COLO829 (cell line): ENCODE data around the gene NDUFA7.
"Not testable (repeated sequence)": the region's sequence is repeated elsewhere in the genome, so short reads cannot be mapped to it uniquely, and the experiment has no call there.

ENCODE experiments used
- DNase-seq: peaks from one replicate; pipeline ENCODE4 v3.0.0; 2012; ENCODE audit warnings: low spot score

The NDUFA7 gene

DNA sequence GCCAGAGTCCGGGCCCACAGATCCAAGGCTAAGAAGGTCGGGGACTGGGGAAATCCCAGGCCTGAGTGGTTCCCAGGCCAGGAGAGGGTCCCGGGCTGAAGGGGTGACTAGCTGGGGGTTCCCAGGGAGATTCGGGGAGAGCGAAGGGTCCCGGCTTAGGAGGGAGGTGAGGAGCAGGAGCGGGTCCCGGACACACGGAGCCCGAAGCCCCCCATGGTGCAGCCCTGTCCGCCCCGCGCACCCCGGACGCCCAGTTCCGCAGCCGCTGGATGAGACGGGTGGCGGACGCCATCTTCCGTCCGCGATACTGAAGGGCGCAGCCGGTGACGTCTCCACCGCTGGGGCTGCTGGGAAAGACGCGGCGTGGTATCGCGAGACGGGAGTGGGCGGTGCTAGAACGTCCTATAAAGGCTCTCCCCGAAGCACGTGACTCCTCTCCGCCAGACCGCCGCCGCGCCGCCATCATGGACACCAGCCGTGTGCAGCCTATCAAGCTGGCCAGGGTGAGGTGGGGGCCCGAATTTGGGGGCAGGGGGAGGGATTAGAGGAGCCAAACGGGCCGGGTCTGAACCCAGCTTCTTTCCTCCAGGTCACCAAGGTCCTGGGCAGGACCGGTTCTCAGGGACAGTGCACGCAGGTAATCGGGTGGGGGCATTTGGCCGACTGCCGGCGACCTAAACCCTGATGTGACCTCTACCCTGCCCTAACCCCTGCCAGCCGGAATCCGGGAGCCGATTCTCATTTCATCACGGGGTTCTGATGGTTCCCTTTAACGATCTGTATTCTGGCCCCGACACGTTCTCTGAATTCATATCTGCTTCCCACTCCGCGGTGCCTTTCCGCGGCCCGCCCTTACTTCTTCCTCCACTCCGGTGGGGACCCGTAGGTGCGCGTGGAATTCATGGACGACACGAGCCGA, at the start of gene NDUFA7, which contains the start of gene RPS28:
Gene NDUFA7, minus strand, starts transcription at position 309 of the 919 bp plus-strand sequence. Its CDS starts 17 bp downstream, at position 292.
Gene RPS28, plus strand, starts transcription at position 430 of the 919 bp plus-strand sequence. Its CDS starts 35 bp downstream, at position 465.
- peak; percentile 93 for DNase-seq

DNA sequence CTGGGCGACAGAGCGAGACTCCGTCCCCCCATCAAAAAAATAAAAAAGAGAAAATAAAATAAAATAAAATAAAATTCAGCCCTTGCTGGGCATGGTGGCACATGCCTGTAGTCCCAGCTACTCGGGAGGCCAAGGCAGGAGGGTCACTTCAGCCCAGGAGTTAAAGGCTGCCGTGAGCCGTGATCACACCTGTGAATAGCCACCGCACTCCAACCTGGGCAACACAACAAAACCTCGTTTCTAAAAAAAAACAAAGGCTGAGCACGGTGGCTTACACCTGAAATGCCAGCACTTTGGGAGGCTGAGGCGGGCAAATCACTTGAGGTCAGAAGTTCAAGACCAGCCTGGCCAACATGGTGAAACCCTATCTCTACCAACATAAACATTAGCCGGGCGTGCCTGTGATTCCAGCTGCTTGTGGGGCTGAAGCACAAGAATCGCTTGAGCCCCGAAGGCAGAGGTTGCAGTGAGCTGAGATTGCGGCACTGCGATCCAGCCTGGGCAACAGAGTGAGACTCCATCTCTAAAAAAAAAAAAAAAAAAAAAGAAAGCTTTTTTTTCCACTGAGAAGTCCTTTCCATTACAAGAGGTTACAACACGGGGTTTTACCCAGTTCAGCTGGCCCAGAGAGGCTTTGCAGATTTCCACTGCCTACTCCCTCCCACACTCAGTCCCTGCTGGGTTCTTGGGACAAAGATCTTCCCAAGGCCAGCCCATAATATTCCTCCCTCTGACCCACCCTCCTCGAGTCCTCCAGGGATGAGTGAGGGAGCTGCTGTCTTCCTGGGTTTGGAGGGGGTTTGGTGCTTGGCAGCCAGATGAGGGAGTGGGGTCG, 49.2 kb upstream of the NDUFA7 start:
- DNase-seq = no peak

DNA sequence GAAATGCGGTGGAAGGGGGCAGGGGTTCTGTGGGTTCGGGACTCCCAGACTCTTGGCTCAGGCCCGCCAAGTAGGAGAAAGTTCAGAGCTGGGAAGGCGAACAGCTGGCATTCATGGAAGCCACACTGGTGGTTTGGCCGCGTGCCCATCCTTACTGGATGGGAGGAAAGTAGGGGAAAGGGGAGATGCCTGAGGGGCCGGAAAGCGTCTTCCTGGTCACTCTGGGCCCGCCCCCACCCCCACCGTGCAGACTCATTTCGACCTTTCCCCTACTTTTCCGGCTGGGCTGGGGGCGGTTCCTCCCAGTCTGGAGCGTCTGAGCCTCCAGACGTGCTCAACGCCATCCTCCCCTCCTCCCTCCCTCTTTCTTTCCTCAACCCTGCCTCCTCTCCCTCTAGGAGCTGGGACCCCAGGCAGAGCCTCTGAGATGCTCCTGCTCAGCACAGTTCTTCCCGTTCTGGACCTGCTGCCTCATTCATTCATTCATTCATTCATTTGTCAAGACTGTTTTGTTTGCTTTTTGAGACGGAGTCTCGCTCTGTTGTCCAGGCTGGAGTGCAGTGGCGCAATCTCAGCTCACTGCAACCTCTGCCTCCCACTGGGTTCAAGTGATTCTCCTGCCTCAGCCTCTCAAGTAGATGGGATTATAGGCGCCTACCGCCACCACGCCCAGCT, 46.3 kb upstream of the NDUFA7 start:
- peak; percentile 96 for DNase-seq

DNA sequence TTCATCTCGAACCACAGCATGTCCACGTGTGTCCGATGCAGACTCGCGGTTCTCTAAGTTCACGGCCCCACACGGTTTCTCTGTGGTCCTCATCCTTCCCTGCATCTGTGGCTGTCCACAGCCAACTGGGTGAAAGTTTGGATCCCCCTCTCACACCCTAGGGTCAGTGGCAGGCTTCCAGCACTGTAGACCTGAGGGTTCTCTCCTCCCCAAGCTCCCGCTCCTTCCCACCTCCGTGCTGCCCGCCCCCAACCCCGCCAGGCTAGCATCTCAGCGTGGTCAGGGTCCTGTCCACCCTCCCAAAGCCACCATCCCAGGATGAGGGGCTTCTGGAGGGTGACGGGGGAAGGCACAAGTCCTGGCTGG, 45.8 kb upstream of the NDUFA7 start:
- DNase-seq = no peak

DNA sequence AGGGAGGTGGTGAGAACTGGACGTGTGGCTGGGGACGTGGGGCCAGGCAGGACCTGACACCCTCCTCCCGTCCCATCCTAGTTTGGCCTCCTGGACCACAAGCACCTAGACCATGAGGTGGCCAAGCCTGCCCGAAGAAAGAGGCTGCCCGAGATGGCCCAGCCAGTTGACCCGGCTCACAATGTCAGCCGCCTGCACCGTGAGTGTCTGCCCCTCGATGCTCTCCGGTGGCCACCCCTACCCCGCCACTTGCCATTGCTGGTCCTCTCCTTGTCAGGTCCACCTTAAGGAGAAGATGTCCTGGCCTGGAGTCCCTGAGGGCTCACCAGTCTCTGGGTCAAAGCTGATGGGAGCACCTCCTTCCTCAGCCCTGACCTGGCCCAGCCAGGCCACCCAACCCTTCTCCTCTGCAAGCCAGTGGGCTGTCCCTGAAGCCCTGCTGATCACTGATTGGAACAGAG, 45.0 kb upstream of the NDUFA7 start:
- DNase-seq = no peak

DNA sequence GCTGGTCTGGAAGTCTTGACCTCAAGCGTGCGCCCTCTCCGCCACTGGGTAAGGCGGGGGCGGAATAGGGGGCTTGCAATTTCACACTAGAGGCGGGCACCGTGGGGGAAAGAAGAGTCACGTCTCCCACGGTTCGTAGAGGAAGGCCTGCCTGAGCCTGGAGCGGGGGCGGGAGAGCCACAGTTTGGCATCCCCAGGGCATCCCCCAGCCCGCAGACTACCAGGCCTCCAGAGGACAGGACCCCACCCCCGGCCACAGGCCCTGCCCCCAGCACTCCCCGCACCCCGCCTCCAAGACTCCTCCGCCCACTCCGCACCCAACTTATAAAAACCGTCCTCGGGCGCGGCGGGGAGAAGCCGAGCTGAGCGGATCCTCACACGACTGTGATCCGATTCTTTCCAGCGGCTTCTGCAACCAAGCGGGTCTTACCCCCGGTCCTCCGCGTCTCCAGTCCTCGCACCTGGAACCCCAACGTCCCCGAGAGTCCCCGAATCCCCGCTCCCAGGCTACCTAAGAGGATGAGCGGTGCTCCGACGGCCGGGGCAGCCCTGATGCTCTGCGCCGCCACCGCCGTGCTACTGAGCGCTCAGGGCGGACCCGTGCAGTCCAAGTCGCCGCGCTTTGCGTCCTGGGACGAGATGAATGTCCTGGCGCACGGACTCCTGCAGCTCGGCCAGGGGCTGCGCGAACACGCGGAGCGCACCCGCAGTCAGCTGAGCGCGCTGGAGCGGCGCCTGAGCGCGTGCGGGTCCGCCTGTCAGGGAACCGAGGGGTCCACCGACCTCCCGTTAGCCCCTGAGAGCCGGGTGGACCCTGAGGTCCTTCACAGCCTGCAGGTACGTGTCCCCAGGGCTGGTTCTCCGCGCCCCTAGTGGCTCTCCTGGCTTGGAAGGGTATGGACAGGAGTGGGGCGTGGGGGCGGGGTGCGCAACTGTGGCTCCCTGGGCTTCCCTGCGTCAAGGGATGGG, 42.9 kb upstream of the NDUFA7 start, which contains the start of gene ANGPTL4:
Gene ANGPTL4, plus strand, starts transcription at position 353 of the 969 bp plus-strand sequence. Its CDS starts 167 bp downstream, at position 520.
- no peak for DNase-seq

DNA sequence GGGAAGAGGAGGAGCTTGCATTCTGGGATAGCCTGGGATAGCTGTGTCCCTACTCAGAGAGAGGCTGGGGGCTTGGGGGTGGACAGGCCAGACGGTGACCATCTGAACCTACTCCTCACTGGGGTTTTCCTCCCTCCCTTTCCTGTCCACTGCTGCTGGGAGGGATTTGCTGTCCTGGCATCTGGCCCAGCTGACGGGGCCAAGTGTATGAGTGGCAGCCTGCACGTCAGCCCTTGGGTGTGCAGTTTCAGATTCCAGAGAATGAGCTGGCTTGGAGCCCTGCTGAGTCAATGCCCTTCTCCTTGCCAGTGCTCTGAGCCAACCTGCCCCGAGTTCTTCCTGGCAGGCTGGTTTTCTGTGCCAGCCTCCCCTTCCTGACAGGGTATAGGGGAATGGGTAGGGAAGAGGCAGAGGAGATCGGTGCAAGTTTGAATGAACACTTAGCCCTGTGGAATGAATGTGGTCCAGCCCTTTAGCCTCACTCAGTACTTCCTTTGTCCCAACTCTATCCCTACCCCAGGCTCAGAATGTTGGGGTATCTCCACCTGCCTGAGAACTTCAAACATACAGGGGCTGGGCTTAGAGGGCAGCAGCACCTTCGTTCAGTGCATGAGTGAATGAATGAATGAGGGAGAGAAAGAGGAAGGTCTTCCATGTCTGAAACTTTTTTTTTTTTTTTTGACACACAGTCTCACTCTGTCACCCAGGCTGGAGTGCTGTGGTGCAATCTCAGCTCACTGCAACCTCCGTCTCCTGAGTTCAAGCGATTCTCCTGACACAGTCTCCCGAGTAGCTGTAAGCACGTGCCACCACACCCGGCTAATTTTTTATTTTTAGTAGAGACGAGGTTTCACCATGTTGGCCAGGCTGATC, 41.0 kb upstream of the NDUFA7 start:
- peak; percentile 90 for DNase-seq

DNA sequence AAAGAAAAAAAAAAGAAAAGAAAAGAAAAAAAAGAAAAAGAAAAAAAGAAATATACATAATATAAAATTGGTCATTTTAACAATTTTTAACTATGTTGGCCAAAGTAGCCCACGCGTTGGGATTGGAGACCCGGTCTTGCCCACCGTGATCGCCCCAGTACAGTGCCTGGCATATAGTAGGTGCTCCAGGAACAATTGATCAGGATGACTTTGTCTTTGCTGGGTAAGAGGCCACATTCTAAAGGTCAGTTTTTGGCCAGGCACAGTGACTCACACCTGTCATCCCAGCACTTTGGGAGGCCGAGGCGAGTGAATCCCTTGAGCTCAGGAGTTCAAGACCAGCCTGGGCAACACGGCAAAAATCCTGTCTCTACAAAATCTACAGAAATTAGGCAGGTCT, 39.0 kb upstream of the NDUFA7 start:
- DNase-seq = no peak

DNA sequence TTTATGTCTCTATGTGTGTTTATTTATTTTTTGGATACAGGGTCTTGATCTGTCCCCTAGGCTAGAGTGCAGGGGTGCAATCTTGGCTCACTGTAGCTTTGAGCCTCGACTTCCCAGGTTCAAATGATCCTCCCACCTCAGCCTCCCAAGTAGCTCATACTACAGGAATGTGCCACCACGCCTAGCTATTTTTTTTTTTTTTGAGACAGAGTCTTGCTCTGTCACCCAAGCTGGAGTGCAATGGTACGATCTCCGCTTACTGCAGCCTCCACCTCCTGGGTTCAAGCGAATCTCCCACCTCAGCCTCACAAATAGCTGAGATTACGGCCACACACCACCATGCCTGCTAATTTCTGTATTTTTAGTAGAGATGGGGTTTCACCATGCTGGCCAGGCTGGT, 37.8 kb upstream of the NDUFA7 start:
- DNase-seq = no peak

DNA sequence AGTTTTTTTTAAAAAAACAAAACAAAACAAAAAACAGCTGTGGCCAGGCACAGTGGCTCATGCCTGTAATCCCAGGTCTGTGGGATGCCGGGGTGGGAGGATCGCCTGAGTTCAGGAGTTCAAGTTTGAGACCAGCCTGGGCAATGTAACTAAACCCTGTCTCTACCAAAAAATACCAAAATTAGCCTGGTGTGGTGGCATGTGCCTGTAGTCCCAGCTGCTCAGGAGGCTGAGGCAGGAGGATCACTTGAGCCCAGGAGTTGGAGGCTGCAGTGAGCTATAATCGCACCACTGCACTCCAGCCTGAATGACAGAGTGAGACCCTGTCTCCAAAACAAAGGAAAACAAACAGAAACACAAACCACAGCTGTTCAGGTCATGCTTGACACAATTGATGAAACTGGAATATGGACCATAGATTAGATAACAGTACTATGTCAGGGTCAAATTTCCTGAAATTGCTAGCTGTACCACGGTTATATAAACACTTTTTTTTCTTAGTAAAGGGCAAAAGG, 35.9 kb upstream of the NDUFA7 start:
- no peak for DNase-seq

DNA sequence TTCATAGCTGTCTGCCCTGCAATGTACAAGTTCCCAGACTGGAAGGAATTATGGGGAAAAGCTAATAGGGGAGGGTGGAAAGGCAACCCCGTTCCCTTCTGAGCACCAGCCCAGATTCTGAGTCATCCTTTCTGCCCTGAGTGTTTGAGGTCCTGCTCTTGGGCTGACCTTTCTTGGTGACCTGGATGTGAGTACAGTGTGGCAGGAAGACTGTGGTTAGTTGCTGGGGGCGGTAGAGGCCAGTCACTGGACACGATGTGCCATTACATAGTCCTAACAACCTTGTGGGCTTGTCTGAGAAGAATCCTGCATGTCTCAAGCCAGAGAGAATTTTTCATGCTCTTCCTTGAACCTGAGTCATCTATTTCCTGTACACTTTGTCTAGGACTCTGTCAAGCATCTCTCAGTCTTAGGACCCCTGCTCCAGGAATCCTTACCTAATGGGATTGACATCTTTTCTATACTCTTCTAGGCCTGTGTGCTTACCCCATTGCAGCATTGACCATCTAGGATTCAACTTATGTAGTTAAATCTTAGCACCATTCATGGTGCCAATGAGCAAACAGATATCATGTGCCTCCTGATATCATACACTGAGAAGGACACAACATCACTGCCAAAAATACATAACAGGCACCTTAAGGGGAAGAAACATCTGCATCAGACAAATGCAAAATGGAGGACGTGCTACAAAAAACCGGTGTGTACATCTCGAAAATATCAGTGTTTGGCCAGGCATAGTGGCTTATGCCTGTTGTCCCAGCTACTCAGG, 34.6 kb upstream of the NDUFA7 start:
- DNase-seq = peak; percentile 45

DNA sequence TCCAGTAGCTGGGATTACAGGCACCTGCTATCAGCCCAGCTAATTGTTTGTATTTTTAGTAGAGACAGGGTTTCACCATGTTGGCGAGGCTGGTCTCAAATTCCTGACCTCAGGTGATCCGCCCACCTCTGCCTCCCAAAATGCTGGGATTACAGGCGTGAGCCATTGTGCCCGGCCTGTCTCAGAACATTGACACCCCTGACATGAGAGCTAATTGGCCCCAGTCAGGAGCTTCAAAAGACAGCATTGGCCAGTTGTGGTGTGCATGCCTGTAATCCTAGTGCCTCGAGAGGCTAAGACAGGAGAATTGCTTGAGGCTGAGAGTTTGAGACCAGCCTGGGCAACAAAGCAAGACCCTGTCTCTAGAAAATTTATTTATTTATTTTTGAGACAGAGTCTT, 31.7 kb upstream of the NDUFA7 start:
- DNase-seq = not testable (repeated sequence)

DNA sequence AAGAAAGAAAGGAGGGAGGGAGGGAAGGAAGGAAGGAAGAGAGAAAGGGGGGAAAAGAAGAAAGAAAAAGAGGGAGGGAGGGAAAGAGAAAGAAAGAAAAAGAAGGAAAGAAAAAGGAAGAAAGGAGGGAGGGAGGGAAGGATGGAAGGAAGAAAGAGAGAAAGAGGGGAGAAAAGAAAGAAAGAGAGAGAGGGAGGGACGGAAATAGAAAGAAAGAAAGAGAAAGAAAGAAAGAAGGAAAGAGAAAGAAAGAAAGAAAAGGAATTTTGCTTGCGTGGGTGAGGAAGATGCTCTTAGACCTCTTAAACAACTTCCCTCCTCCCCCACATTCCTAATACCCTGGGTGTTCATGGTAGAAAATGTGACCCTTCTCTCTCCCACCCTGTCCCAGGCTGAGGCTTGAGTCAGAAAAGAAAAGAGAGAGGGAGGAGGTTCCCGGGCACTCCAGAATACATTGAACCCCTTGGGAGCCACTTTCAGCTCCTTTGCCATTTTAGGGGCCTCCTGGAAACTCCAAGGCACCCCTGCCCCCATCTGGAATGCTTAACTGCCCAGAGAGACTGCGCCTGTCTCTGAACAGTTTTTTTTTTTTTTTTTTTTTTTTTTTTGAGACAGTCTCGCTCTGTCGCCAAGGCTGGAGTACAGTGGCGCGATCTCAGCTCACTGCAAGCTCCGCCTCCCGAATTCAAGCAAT, 31.1 kb upstream of the NDUFA7 start:
- DNase-seq = no peak

DNA sequence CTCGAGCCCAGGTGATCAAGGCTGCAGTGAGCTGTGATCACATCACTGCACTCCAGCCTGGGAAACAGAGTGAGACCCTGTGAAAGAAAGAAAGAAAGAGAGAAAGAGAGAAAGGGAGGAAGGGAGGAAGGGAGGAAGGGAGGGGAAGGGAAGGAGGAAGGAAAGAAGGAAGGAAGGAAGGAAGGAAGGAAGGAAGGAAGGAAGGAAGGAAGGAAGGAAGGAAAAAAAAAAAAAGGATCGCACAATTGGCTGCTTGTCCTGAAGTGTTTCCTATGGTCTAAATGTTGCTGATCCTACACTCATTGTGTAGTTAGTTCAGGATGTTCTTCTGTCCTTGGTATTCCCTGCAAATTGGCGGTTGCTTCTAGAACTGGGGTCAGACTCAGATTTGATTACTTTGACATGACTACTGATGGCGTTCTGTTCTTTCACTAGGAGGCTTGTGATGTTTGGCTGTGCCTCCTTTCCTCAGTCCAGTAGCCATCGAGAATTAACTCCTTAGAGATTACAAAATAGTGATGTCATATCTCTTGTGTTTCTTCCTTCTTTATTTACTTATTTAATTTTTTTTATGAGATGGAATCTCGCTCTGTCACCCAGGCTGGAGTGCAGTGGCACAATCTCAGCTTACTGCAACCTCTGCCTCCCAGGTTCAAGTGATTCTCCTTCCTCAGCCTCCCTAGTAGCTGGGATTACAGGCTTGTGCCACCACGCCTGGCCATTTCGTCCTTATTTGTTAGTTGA, 28.6 kb upstream of the NDUFA7 start:
- not testable (repeated sequence) for DNase-seq

DNA sequence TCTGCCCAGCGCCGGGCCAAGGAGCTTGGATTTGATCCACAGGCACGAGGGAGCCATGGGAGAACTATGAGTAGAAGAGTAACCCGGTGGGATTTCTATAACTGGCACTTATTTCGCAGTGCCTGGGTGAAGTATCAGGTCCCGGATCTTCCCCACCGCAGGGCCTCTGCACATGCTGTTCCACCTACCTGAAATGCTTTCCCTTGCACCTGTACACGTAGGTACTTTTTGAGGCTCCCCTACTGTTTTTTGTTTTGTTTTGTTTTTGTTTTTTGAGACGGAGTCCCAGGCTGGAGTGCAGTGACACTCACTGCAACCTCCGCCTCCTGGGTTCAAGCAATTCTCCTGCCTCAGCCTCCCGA, 22.3 kb upstream of the NDUFA7 start:
- no peak for DNase-seq

DNA sequence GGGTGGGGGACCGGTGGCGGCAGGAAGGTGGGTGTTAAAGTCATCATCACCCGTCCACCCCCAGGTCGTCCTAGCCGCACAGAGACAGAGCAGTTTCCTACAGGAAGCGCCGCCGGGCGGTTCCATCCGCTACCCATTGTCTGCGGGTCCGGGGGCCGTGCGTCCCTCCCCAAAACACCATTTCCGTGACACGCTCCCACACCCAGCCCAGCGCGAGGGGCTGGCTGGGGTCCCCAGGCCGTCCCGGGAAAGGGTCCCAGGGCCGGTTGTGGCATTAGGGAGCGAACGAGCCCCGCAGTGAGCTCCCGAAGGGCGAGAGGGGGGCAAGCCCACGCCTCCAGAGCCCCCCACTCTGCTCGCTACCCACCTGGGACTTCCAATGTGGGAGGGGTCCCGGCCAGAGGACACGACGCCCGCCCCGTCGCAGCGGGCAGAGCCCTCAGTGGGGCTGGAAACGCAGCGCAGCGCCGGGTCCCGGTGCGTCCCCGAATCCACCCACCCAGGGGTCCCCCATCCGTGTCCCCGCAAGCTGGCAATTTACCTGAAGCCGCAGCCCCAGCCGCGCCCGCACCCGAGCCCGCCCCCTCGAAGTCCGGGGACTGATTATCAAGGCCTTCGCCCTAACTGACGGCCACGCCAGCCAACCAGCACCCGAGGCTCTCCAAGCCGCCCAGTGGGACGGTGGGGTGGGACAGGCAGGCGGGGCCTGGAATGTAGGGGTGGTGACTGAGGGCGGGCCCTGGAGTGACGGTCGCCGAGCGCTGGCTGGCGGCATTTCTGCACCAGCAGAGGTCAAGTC, 21.7 kb upstream of the NDUFA7 start, which contains the start of gene KANK3:
Gene KANK3, minus strand, starts transcription at position 579 of the 799 bp plus-strand sequence. CDS start 5,434 bp downstream, outside the sequence.
- DNase-seq = peak; percentile 76

DNA sequence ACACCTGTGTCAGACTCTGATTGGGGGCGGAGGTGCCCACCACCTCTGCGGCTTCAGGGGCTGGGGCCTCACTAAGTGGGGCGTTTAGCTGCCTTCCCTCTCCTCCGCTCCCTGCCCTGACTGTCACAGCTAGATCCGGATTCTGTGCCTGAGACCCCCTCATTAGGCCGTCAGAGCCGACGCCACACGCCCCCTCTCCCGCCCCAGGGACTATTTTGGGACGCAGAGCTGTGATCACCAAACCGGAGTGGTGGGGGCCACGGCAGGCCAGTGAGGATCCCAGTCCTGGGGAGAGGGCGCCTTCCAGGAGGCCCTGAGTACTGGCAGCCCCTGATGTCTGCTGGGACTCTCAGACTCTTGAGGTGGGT, 21.1 kb upstream of the NDUFA7 start:
- DNase-seq = no peak
